Kidney epithelial cell (primary cell): ENCODE results near the gene KCNIP1. TPM values are rescaled to one million over a fixed set of nuclear protein-coding genes. Genes with fewer than 3 reads are reported as not detected.

Experiments used
- DNase-seq: peaks from one replicate; pipeline ENCODE4 v3.0.0-alpha.2; 2010; ENCODE audit warnings: low read depth
- H3K27me3 ChIP-seq: 2 replicates; pipeline ENCODE4 v1.6.0; 2011; ENCODE audit warnings: low read length; ENCODE audit not compliant: control insufficient read depth, insufficient read depth
- H3K36me3 ChIP-seq: 2 replicates; pipeline ENCODE4 v1.5.1; 2011; ENCODE audit warnings: low read length; ENCODE audit not compliant: control insufficient read depth, insufficient read depth
- H3K4me3 ChIP-seq: 2 replicates; pipeline ENCODE4 v1.5.1; 2011; ENCODE audit warnings: low read depth, mild to moderate bottlenecking, control low read depth, low read length
- CTCF ChIP-seq: IDR thresholded peaks from 2 replicates; pipeline ENCODE4 v1.5.1; 2011; ENCODE audit warnings: mild to moderate bottlenecking, moderate library complexity, low read length, control low read depth, inconsistent platforms; ENCODE audit not compliant: insufficient read depth, poor library complexity, severe bottlenecking
- total RNA-seq: library from RNA; depleted of rRNA; stranded (reverse); fragments of >200 nt; gene quantifications from 2 replicates; pipeline ENCODE4 v1.2.3, GENCODE V29; 2015

The KCNIP1 gene
- total RNA-seq, 1 donor from 2014 or later, result 3.4 TPM

GRCh38 chr5:170599756-170600155, 95.9 kb downstream of the KCNIP1 start:
- no peak overlapping the region for H3K4me3 ChIP-seq
- TF ChIP-seq CTCF, result no peak
- no peak for DNase-seq
- no peaks in the 10 kb centered on the region for H3K36me3 ChIP-seq
- H3K27me3 ChIP-seq, result no peaks in the 10 kb centered on the region

- TF ChIP-seq CTCF, result no peak
- Histone ChIP-seq H3K27me3 (no peaks in the 10 kb centered on the region), H3K36me3 (no peaks in the 10 kb centered on the region), H3K4me3 (no peak overlapping the region)
- DNase-seq, result no peak
Measured at GRCh38 chr5:170601619-170602018, 97.8 kb downstream of the KCNIP1 start.

GRCh38 chr5:170603109-170603508, 99.3 kb downstream of the KCNIP1 start:
- DNase-seq, result no peak
- Histone ChIP-seq H3K27me3 (no peaks in the 10 kb centered on the region), H3K36me3 (no peaks in the 10 kb centered on the region), H3K4me3 (no peak overlapping the region)
- no peak for TF ChIP-seq CTCF

- no peaks in the 10 kb centered on the region for H3K27me3 ChIP-seq
- H3K36me3 ChIP-seq, result no peaks in the 10 kb centered on the region
- no peak overlapping the region for H3K4me3 ChIP-seq
- TF ChIP-seq CTCF, result peak; percentile 86
- no peak for DNase-seq
Measured at GRCh38 chr5:170603578-170604565, 100.1 kb downstream of the KCNIP1 start.

GRCh38 chr5:170606941-170607340, 103.1 kb downstream of the KCNIP1 start:
- no peak overlapping the region for H3K4me3 ChIP-seq
- no peak for DNase-seq
- TF ChIP-seq CTCF, result no peak
- no peaks in the 10 kb centered on the region for H3K36me3 ChIP-seq
- no peaks in the 10 kb centered on the region for H3K27me3 ChIP-seq
